Measurements from ENCODE around the gene LY6G6D.

LY6G6D gene

GRCh38 chr6:31692886-31693285 is 22.3 kb upstream of the LY6G6D start:
- no peak overlapping the region for H3K4me2 ChIP-seq (ENCODE audit: low read length)
- no peaks in the 10 kb centered on the region for H3K9me3 ChIP-seq (ENCODE audit: control insufficient read depth, insufficient read depth, low read length)
- TF ChIP-seq, protein P1, sequence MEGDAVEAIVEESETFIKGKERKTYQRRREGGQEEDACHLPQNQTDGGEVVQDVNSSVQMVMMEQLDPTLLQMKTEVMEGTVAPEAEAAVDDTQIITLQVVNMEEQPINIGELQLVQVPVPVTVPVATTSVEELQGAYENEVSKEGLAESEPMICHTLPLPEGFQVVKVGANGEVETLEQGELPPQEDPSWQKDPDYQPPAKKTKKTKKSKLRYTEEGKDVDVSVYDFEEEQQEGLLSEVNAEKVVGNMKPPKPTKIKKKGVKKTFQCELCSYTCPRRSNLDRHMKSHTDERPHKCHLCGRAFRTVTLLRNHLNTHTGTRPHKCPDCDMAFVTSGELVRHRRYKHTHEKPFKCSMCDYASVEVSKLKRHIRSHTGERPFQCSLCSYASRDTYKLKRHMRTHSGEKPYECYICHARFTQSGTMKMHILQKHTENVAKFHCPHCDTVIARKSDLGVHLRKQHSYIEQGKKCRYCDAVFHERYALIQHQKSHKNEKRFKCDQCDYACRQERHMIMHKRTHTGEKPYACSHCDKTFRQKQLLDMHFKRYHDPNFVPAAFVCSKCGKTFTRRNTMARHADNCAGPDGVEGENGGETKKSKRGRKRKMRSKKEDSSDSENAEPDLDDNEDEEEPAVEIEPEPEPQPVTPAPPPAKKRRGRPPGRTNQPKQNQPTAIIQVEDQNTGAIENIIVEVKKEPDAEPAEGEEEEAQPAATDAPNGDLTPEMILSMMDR (IDR thresholded peaks at IDR 0.05; ENCODE audit: low read depth, low read length, poor library complexity, severe bottlenecking) = no peak
- TF ChIP-seq EZH2phosphoT487 (IDR thresholded peaks at IDR 0.05; ENCODE audit: borderline replicate concordance, low read length) = no peak
- peaks cover 4% of the 10 kb centered on the region for H3F3A ChIP-seq (ENCODE audit: control insufficient read depth, insufficient read depth)
- H3K79me2 ChIP-seq (ENCODE audit: control insufficient read depth, low read length) = no peaks in the 10 kb centered on the region
- no peaks in the 10 kb centered on the region for H4K20me1 ChIP-seq (ENCODE audit: control insufficient read depth, insufficient read depth, low read depth, low read length)
- H3K4me3 ChIP-seq (ENCODE audit: low read length) = no peak overlapping the region
- H3K9me2 ChIP-seq (replicated peaks; ENCODE audit: control insufficient read depth, low read length) = no peaks in the 10 kb centered on the region
- H3K27ac ChIP-seq (ENCODE audit: low read depth, low read length) = no peak overlapping the region
- no peaks in the 10 kb centered on the region for H3K27me3 ChIP-seq (ENCODE audit: control insufficient read depth, low read length)
- H3K4me1 ChIP-seq (ENCODE audit: control insufficient read depth, low read length) = peaks cover 15% of the 10 kb centered on the region
- H3K36me3 ChIP-seq (ENCODE audit: control insufficient read depth, low read length) = peaks cover 62% of the 10 kb centered on the region

DNA sequence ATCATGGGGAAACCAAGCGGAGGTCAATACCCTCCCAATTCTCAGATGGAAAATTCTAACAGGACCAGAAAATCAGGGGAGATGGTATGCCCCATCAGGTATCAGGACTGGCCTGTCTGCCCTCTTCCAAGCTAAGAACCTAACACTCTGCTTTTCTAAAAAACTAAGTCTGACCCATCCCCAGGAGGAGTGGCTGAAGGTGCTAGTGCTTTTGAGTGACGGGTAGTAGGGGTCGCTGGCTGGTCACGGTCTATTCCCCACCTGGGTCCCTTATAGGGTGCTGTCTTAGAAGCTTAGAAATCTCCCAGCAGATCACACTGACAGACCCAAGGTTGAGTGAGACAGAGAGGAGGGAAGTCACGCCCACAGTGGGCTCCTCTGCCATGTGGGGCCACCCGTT is 21.6 kb upstream of the LY6G6D start:
- no peak for TF ChIP-seq EZH2phosphoT487 (IDR thresholded peaks at IDR 0.05; ENCODE audit: borderline replicate concordance, low read length)
- TF ChIP-seq, protein P1 (IDR thresholded peaks at IDR 0.05; ENCODE audit: low read depth, low read length, poor library complexity, severe bottlenecking) = no peak
- H3K9me3 ChIP-seq (ENCODE audit: control insufficient read depth, insufficient read depth, low read length) = no peaks in the 10 kb centered on the region
- H3K27ac ChIP-seq (ENCODE audit: low read depth, low read length) = no peak overlapping the region
- peaks cover 7% of the 10 kb centered on the region for H3F3A ChIP-seq (ENCODE audit: control insufficient read depth, insufficient read depth)
- H3K79me2 ChIP-seq (ENCODE audit: control insufficient read depth, low read length) = no peaks in the 10 kb centered on the region
- no peaks in the 10 kb centered on the region for H4K20me1 ChIP-seq (ENCODE audit: control insufficient read depth, insufficient read depth, low read depth, low read length)
- H3K9me2 ChIP-seq (replicated peaks; ENCODE audit: control insufficient read depth, low read length) = no peaks in the 10 kb centered on the region
- no peak overlapping the region for H3K4me3 ChIP-seq (ENCODE audit: low read length)
- H3K27me3 ChIP-seq (ENCODE audit: control insufficient read depth, low read length) = no peaks in the 10 kb centered on the region
- H3K4me2 ChIP-seq (ENCODE audit: low read length) = no peak overlapping the region
- peaks cover 56% of the 10 kb centered on the region for H3K36me3 ChIP-seq (ENCODE audit: control insufficient read depth, low read length)
- H3K4me1 ChIP-seq (ENCODE audit: control insufficient read depth, low read length) = peaks cover 15% of the 10 kb centered on the region

DNA sequence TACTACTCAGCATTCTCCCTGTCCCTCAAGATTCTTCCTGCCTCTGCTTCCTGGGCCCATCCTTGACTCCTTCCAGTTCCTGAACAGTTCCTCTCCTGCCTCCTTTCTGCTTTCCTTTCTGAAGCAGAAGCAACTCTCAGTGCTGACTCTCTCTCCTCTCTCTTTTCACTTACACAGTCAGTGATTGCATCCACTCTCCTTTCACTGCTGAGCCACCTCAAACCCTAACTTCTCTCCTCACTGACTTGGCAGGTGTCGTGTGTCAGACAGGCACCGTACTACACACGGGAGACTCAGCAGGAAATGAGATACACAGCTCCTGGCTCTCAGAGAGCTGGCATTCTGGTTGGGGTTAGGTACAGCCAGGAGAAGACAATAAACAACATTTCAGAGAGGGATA is 17.6 kb upstream of the LY6G6D start:
- Histone ChIP-seq H4K20me1 (ENCODE audit: control insufficient read depth, insufficient read depth, low read depth, low read length) (0 out of 2 replicates have a peak, but pooled peaks cover 4% of the 10 kb centered on the region), H3K9me3 (ENCODE audit: control insufficient read depth, insufficient read depth, low read length) (no peaks in the 10 kb centered on the region), H3K4me1 (ENCODE audit: control insufficient read depth, low read length) (peaks cover 16% of the 10 kb centered on the region), H3K4me2 (ENCODE audit: low read length) (no peak overlapping the region), H3K27ac (ENCODE audit: low read depth, low read length) (no peak overlapping the region), H3K4me3 (ENCODE audit: low read length) (no peak overlapping the region), H3K9me2 (replicated peaks; ENCODE audit: control insufficient read depth, low read length) (no peaks in the 10 kb centered on the region), H3F3A (ENCODE audit: control insufficient read depth, insufficient read depth) (peaks cover 7% of the 10 kb centered on the region), H3K36me3 (ENCODE audit: control insufficient read depth, low read length) (peaks cover 45% of the 10 kb centered on the region), H3K79me2 (ENCODE audit: control insufficient read depth, low read length) (peaks cover 22% of the 10 kb centered on the region), H3K27me3 (ENCODE audit: control insufficient read depth, low read length) (no peaks in the 10 kb centered on the region)
- TF ChIP-seq, protein P1 (IDR thresholded peaks at IDR 0.05; ENCODE audit: low read depth, low read length, poor library complexity, severe bottlenecking) = no peak
